LNCAP (cell line): ENCODE results near the gene RAD18.

ENCODE experiments used
- TF ChIP-seq, protein P1 (sequence below): fragments of 450-650 bp; IDR thresholded peaks from 2 replicates; pipeline ENCODE4 v1.5.1; 2017; ENCODE audit warnings: mild to moderate bottlenecking

RAD18 gene

DNA sequence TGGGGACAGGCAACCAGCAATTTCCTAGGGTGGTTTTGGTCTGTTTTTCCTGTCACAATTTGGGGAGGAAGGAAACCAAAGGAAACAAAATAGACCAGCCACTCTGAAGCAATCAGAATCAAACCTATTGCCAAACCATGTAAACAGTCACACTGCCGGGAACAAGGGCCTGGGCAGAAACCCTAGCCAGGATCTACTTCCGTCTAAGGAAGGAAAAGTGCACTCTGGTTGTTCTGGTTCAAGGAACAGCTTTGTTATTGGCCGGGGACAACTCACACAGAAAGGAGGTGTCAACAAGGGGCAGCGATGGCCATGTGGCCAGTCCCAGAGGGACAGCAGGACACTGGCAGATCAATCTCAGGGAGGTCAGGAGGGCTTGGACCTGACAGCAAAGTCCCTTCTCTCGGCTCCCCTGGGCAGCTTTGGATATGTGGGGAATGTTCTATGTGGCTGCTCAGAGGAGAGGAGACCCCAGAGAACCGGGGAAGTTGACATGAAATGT lies 17.5 kb upstream of the RAD18 start:
- TF ChIP-seq, protein P1, sequence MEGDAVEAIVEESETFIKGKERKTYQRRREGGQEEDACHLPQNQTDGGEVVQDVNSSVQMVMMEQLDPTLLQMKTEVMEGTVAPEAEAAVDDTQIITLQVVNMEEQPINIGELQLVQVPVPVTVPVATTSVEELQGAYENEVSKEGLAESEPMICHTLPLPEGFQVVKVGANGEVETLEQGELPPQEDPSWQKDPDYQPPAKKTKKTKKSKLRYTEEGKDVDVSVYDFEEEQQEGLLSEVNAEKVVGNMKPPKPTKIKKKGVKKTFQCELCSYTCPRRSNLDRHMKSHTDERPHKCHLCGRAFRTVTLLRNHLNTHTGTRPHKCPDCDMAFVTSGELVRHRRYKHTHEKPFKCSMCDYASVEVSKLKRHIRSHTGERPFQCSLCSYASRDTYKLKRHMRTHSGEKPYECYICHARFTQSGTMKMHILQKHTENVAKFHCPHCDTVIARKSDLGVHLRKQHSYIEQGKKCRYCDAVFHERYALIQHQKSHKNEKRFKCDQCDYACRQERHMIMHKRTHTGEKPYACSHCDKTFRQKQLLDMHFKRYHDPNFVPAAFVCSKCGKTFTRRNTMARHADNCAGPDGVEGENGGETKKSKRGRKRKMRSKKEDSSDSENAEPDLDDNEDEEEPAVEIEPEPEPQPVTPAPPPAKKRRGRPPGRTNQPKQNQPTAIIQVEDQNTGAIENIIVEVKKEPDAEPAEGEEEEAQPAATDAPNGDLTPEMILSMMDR: no peak

DNA sequence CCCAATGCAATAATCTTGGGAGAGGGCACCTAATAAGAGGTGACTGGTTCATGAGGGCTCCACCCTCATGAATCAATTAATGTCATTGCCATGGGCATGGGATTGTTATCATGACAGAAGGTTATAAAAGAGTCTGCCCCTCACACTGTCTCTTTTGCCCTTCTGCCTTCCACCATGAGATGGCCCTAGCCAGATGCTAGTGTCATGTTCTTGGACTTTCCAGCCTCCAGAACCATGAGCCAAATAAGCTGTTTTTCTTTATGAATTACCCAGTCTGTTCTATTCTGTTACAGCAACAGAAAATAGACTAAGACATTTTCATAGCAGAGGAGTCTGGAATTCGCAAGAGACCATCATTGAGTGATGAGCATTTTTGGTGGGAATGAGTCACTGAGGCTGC lies 16.0 kb upstream of the RAD18 start:
- TF ChIP-seq, protein P1: no peak

DNA sequence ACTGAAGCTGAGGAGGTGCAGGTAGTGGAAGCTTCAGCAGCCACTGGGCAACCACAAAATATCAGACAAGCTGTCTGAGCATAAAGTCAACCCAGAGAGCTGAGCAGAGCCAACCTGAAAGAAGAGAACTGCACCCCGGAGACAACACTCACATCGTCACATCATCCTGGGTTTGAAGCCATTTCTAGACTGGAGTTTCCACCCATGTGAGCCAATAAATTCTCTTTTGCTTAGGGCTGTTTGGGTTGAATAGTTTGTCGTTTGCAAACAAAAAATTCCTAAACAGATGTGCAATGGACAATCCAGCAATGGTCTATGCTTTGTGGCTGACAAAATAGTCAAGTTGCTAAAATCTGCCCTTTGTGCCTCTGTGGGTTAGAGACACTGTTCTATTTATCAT lies 15.3 kb upstream of the RAD18 start:
- TF ChIP-seq, protein P1: no peak

DNA sequence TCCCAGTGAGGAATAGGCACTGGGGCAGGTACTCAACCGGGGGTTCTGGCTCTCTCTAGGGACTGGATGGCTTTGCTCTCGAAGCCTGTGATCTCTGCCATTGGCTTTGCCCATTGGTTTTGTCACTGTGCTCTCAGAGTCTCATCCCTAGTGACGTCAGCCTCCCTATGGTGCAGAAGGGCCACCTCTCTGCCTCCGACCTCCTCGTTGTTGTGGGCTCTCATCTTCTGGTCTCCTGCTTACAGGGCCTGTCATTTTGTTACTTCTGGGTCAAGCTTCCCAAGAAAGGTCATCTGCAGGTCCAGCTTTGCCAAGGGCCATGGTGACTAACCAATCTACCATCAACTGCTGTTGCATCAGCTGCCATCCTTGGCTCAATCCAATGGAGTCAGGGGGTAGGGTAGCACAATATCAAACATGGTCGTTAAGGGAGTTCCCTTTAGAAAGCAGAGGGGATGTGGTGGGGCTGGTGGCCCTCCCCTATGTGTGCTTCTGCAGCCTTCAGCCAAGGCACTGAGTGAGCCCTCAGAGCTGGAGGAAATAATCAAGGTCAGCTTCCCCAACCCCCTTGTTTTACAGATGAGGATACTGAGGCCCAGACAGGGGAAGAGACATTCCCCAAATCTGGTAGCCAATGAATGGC lies 13.4 kb upstream of the RAD18 start:
- TF ChIP-seq, protein P1: no peak

DNA sequence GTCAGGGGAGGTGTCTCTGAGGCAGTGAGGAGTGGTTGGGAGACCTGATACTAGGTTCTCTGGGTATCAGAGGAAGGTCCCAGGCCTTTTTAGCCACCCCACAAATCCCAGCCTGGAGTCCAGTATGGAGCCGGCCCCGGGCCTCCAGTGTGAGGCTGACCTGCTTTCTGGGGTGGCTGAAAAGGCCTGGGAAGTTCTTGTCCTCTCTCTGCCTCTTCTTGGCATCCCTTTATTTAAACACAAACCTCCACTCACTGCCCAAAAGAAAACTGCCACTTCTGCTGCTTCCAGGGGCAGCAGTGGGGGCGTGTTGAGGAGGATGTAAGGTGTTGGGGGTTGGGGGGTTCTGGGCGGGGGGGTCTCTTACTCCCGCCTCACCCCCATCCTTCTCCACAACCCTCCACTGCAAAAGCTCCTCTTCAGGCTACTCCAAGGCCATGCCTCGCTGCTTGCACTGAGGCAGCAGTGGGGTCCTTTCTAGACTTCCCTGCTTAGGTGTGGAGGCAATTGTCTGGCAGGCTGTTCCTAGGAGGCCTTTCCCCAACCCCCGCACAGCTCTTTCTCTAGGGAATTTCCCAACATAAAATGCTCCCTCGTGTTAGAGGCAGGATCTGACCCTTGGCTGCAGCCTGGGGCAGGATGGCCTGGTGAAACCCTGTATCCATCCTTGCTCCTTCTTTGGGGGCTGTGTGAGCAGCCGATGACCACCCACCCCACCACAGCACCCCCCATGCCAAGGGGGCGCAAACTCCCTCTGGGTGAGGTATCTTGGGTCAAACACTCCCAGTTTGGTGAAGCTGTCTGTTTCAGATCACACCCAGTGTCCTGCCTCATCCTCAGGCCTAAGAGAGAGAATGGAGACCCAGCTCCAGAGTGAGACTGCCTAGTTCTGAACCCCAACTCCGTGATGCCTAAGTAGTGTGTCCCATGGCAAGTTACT lies 12.1 kb upstream of the RAD18 start:
- TF ChIP-seq, protein P1: no peak

DNA sequence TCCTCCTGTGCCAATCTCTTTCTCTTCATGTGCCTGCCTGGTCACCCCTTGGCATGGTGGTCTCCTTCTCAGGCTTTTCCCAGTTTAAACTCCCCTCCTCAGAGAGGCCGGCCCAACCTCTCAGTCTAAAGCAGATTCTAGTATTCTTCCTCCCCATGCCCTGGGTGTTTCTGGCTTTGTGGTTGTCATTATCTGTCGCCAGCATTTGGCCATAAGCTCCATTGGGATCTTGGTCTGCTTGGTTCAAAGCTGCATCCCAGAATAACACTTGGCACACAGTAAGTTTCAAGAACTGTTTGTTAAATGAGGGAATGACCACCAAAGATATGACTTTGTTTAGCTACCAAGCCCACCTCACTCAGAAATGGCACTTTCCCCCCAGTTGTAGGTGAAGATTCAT lies 11.2 kb upstream of the RAD18 start:
- TF ChIP-seq, protein P1: no peak

DNA sequence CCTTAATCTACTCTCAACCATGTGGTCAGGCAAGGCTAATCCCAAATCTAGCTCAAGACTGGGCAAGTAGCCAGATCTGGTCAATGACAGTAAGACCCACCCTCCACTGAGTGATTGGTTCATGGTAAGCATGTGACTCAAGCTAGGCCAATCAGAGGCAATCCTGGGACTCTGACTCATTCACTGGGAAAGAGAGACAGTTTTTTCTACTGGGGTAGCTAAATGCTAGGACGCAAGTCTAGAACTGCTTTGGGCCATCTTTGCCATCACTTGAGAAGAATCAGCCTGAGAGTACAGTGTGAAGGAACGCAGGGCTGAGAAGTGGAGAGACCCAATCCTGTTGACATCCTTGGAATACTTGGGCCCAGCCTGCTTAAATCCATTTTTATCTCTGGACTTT lies 9.4 kb upstream of the RAD18 start:
- TF ChIP-seq, protein P1: no peak
